Karpas-422 (cell line): Measurements from ENCODE around the gene IL32. TPM values are rescaled to one million over a fixed set of nuclear protein-coding genes. Genes with fewer than 3 reads are reported as not detected.
A peak's percentile ranks its signal among the peaks of the same experiment; 100 is the strongest.
"Not testable (repeated sequence)": the region's sequence is repeated elsewhere in the genome, so short reads cannot be mapped to it uniquely, and the experiment has no call there.

Source experiments
- DNase-seq: peaks from one replicate; pipeline ENCODE4 v3.0.0-alpha.2; 2015
- H2AFZ ChIP-seq: fragments of 200-600 bp; sonication (generic); 2 replicates; pipeline ENCODE4 v1.6.1; 2014; ENCODE audit warnings: antibody characterized with exemption, low read length, mixed read lengths
- H3K27ac ChIP-seq: fragments of 200-600 bp; sonication (generic); 2 replicates; pipeline ENCODE4 v1.5.1; 2014; ENCODE audit warnings: mild to moderate bottlenecking, low read length, moderate library complexity
- H3K27me3 ChIP-seq: fragments of 200-600 bp; sonication (generic); 2 replicates; pipeline ENCODE4 v1.6.1; 2014; ENCODE audit warnings: low read length, mixed read lengths
- H3K36me3 ChIP-seq: fragments of 200-600 bp; sonication (generic); 2 replicates; pipeline ENCODE4 v1.6.1; 2014; ENCODE audit warnings: low read length, mixed read lengths; ENCODE audit not compliant: insufficient read depth
- H3K4me1 ChIP-seq: fragments of 200-600 bp; sonication (generic); 2 replicates; pipeline ENCODE4 v1.6.1; 2014; ENCODE audit warnings: mild to moderate bottlenecking, low read length, mixed read lengths
- H3K4me2 ChIP-seq: fragments of 200-600 bp; sonication (generic); 2 replicates; pipeline ENCODE4 v1.6.1; 2014; ENCODE audit warnings: low read length, low read depth, mild to moderate bottlenecking; ENCODE audit not compliant: poor library complexity, severe bottlenecking
- H3K4me3 ChIP-seq: fragments of 200-600 bp; sonication (generic); 2 replicates; pipeline ENCODE4 v1.5.1; 2014; ENCODE audit warnings: mild to moderate bottlenecking, antibody characterized with exemption, low read length, mixed read lengths
- H3K79me2 ChIP-seq: fragments of 200-600 bp; sonication (generic); 2 replicates; pipeline ENCODE4 v1.6.1; 2014; ENCODE audit warnings: mild to moderate bottlenecking, low read length, mixed read lengths
- H3K9ac ChIP-seq: fragments of 200-600 bp; sonication (generic); 2 replicates; pipeline ENCODE4 v1.6.0; 2014; ENCODE audit warnings: low read length
- H3K9me2 ChIP-seq: fragments of 200-600 bp; sonication (generic), shearing (Covaris generic); replicated peaks from 2 replicates; pipeline ENCODE4 v1.6.0; 2014; ENCODE audit warnings: mild to moderate bottlenecking, low read length, moderate library complexity; ENCODE audit not compliant: insufficient read depth
- H3K9me3 ChIP-seq: fragments of 300-700, 200-600 bp; sonication (generic); 2 replicates; pipeline ENCODE4 v1.6.1; 2014; ENCODE audit warnings: low read length, mixed read lengths
- H4K20me1 ChIP-seq: fragments of 200-600 bp; sonication (generic); 2 replicates; pipeline ENCODE4 v1.6.1; 2014; ENCODE audit warnings: mild to moderate bottlenecking, antibody characterized with exemption, low read length, low read depth; ENCODE audit not compliant: insufficient read depth
- total RNA-seq: library from RNA; depleted of rRNA; stranded (reverse); fragments of >200 nt; shearing (Covaris generic); gene quantifications from 2 replicates; pipeline ENCODE4 v1.2.3, GENCODE V29; 2014; ENCODE audit warnings: low replicate concordance

IL32 gene
- total RNA-seq, 1 experiment from 2014 or later, result not detected

GRCh38 chr16:3052571-3053329 is 12.7 kb upstream of the IL32 start:
- not testable (repeated sequence) for H3K36me3 ChIP-seq, H3K9me2 ChIP-seq, H3K27ac ChIP-seq, H3K9me3 ChIP-seq, H3K79me2 ChIP-seq, H3K4me3 ChIP-seq, H2AFZ ChIP-seq, H3K9ac ChIP-seq, H4K20me1 ChIP-seq, H3K4me2 ChIP-seq, DNase-seq, H3K27me3 ChIP-seq
- H3K4me1 ChIP-seq, result peaks cover 16% of the 10 kb centered on the region

DNA sequence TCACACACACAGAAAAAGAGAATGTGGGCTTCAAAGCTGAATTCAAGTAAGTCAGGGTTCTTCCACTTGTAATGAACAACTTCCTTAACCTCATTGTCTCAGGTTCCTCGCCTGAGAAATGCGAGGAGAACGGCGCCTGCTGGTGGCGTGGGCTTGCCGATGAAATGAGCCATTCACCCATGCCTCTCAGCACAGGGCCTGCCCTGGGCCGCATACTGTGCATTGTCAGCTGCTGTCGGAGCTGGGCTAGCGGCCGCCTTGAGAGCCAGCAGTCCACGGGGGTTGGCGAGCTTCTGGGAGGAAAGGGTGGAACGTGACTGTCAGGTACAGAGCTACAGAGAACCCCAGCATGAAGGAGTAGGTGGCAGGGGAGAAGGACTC is 12.1 kb upstream of the IL32 start:
- H3K9me3 ChIP-seq, H3K79me2 ChIP-seq, H3K9ac ChIP-seq, H3K4me3 ChIP-seq, H3K27me3 ChIP-seq, H4K20me1 ChIP-seq, H3K27ac ChIP-seq, H2AFZ ChIP-seq, H3K9me2 ChIP-seq, H3K36me3 ChIP-seq, DNase-seq, H3K4me2 ChIP-seq: not testable (repeated sequence)
- peaks cover 19% of the 10 kb centered on the region for H3K4me1 ChIP-seq

DNA sequence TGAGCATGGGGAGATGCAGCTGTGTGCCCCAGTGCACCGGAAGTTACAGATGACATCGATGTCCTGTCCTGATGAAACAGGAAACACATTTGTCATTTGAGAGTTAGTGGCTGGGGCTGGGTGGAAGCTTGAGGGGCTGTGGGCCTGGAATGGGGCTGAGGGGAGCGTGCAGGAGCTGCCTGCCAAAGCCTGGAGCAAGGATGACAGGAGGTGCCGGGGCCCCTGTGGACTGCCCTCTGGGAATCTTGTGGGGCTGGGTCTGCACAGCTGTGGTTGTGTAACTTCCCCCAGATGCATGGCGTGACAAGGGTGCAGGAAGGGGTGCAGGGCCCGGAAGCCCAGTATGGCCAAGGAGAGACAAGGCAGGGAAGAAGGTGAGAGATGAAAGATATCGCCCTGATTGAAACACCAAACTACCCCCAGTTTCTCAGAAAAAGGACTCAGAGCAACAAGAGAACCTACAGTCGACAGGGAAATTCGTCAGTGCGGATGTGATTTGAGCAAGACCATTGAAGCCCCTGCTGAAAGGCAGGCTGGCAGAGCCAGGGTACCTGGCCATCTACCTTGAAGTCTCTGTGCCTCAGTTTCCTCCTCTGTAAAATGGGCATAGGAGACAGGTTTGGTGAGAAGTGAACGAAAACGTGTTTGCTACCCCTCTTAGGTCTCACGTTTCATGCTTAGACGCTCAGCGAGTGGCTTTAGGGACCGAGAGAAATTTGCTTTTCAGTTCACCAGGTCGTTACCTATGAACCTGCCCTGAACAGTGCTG is 10.3 kb upstream of the IL32 start:
- H2AFZ ChIP-seq, result no peak overlapping the region
- no peak overlapping the region for H3K27ac ChIP-seq
- peaks cover 27% of the 10 kb centered on the region for H3K4me1 ChIP-seq

GRCh38 chr16:3055734-3056115 is 9.7 kb upstream of the IL32 start:
- H3K4me2 ChIP-seq, H2AFZ ChIP-seq, H3K9ac ChIP-seq, H3K4me3 ChIP-seq, H3K79me2 ChIP-seq, H3K27me3 ChIP-seq, H3K27ac ChIP-seq, H3K36me3 ChIP-seq, H3K9me2 ChIP-seq, H3K9me3 ChIP-seq, DNase-seq: not testable (repeated sequence)
- Histone ChIP-seq H4K20me1 (0 out of 2 replicates have a peak, but pooled peaks cover 11% of the 10 kb centered on the region), H3K4me1 (peaks cover 21% of the 10 kb centered on the region)

More for the DNA sequence above, 10.3 kb upstream of the IL32 start:
- no peak overlapping the region for H3K4me3 ChIP-seq
- H3K27me3 ChIP-seq, result no peaks in the 10 kb centered on the region
- no peak overlapping the region for H3K4me2 ChIP-seq
- H3K9me2 ChIP-seq, result no peaks in the 10 kb centered on the region
- H3K36me3 ChIP-seq, result no peaks in the 10 kb centered on the region
- H3K9me3 ChIP-seq, result no peaks in the 10 kb centered on the region
- no peaks in the 10 kb centered on the region for H3K79me2 ChIP-seq
- H4K20me1 ChIP-seq, result 0 out of 2 replicates have a peak, but pooled peaks cover 11% of the 10 kb centered on the region
- DNase-seq, result no peak
- no peak overlapping the region; the same call in 1 of the 2 replicates for H3K9ac ChIP-seq

- H3K9me3 ChIP-seq, result no peaks in the 10 kb centered on the region
- H2AFZ ChIP-seq, result no peak overlapping the region
- H3K4me1 ChIP-seq, result peaks cover 18% of the 10 kb centered on the region
- no peak overlapping the region for H3K27ac ChIP-seq
- H3K27me3 ChIP-seq, result no peaks in the 10 kb centered on the region
- DNase-seq, result no peak
- H4K20me1 ChIP-seq, result 0 out of 2 replicates have a peak, but pooled peaks cover 11% of the 10 kb centered on the region
- no peaks in the 10 kb centered on the region for H3K79me2 ChIP-seq
- no peak overlapping the region for H3K4me2 ChIP-seq
- no peak overlapping the region for H3K9ac ChIP-seq
- H3K4me3 ChIP-seq, result no peak overlapping the region
- H3K9me2 ChIP-seq, result no peaks in the 10 kb centered on the region
- H3K36me3 ChIP-seq, result no peaks in the 10 kb centered on the region
Measured at GRCh38 chr16:3056336-3057180, 8.9 kb upstream of the IL32 start.

GRCh38 chr16:3057181-3058138 is 8.0 kb upstream of the IL32 start:
- no peaks in the 10 kb centered on the region for H3K79me2 ChIP-seq
- 0 out of 2 replicates have a peak, but pooled peaks cover 11% of the 10 kb centered on the region for H4K20me1 ChIP-seq
- no peak for DNase-seq
- no peaks in the 10 kb centered on the region for H3K36me3 ChIP-seq
- no peaks in the 10 kb centered on the region for H3K9me2 ChIP-seq
- H3K9me3 ChIP-seq, result no peaks in the 10 kb centered on the region
- peaks cover 18% of the 10 kb centered on the region for H3K4me1 ChIP-seq
- 0 out of 2 replicates have a peak overlapping the region, but pooled peaks have one; percentile 95 for H3K9ac ChIP-seq
- no peaks in the 10 kb centered on the region for H3K27me3 ChIP-seq
- H3K27ac ChIP-seq, result no peak overlapping the region
- H3K4me2 ChIP-seq, result peak overlapping the region; percentile 90
- H2AFZ ChIP-seq, result no peak overlapping the region
- H3K4me3 ChIP-seq, result no peak overlapping the region

DNA sequence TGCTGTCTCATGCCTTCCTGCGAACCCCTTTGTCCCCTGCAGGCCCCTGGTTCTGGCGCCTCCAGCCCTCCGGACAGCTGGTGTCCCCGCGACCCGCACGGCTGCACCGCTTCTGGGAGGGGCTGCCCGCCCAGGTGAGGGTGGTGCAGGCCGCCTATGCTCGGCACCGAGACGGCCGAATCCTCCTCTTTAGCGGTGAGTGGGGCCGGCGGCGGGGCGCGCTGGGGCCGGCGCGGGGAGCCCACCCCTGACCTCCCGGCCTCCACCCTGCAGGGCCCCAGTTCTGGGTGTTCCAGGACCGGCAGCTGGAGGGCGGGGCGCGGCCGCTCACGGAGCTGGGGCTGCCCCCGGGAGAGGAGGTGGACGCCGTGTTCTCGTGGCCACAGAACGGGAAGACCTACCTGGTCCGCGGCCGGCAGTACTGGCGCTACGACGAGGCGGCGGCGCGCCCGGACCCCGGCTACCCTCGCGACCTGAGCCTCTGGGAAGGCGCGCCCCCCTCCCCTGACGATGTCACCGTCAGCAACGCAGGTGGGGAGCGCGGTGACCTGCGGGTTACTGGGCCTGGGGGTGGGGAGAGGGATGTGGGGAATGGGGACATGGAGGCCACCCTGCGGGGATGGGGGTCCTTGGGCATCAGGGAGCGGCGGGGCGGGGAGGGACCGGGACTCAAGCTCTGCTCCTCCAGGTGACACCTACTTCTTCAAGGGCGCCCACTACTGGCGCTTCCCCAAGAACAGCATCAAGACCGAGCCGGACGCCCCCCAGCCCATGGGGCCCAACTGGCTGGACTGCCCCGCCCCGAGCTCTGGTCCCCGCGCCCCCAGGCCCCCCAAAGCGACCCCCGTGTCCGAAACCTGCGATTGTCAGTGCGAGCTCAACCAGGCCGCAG is 7.1 kb upstream of the IL32 start:
- no peaks in the 10 kb centered on the region for H3K9me2 ChIP-seq
- peak overlapping the region; percentile 91 for H3K4me3 ChIP-seq
- H3K36me3 ChIP-seq, result no peaks in the 10 kb centered on the region
- H3K4me2 ChIP-seq, result peak overlapping the region; percentile 90
- no peak overlapping the region for H3K27ac ChIP-seq
- H3K79me2 ChIP-seq, result no peaks in the 10 kb centered on the region
- H3K9me3 ChIP-seq, result no peaks in the 10 kb centered on the region
- H3K4me1 ChIP-seq, result peaks cover 18% of the 10 kb centered on the region
- DNase-seq, result peak; percentile 78
- peak overlapping the region; percentile 95 for H3K9ac ChIP-seq
- peak overlapping the region; percentile 88; the same call in 1 of the 2 replicates for H2AFZ ChIP-seq
- H4K20me1 ChIP-seq, result 0 out of 2 replicates have a peak, but pooled peaks cover 11% of the 10 kb centered on the region
- no peaks in the 10 kb centered on the region for H3K27me3 ChIP-seq
